Activated T-cell treated with anti-CD3 and anti-CD28 coated beads for 48 hours (primary cell): ENCODE results near the gene RBMS3.
"Not testable (repeated sequence)": the region's sequence is repeated elsewhere in the genome, so short reads cannot be mapped to it uniquely, and the experiment has no call there.

ENCODE experiments used
- DNase-seq: peaks from one replicate; pipeline ENCODE4 v3.0.0-alpha.2; 2020; ENCODE audit warnings: low read depth

Gene RBMS3

DNA sequence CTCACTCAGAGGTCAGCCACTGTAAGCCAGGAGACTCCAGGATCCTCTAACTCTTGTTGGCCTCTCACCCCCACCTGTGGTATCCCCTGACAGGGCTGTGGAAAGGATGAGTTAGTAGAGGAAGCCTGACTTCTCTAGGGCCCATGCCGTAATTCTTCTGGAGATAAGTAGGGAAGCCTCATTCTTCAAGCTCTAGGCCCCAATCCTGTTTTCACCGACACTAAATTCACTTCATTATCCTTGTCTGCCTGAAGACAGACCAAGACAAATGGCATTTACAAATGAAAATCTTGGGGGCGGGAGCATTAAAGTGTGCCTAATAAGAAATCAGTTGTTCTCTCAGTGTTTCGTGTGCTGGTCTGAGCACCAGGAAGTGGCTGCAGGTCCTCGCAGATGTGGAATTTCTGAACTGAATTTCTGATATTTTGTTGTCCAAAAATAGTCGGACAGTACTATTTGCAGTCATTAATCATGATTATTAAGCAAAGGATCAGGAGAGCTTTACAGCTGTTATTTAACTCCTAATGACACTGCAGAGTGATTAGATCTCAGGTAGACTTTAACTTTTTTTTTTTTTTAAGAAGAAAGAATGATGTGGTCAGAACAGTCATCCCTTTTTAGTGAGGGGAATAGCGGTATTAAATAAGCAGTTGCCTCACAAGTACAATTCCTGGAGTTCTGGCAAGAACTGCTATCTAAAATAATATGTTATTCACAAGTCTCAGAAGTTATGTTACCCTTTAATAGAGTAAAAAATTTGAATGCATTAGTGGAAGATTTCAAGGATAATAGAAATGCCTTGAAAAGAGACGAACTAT, 58.4 kb downstream of the RBMS3 start:
- DNase-seq: no peak

DNA sequence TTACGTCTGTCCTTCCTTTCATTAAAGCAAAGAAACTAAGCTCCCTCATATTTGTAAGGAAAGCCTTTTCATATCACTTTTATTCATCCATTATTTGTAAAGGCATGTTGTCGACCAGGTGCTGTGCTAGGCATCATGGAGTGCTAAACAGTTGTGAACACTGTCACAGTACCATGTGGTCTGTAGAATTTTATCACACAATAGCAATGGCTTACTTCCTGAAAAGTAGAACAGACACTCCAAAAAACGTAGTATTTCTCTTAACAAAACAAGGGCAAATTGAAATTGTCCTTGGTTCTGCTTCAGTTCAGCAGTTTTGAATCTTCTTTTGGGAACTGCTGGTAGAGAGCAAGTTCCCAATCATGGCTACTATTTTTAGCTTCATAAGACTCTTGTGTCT, 63.3 kb downstream of the RBMS3 start:
- no peak for DNase-seq

DNA sequence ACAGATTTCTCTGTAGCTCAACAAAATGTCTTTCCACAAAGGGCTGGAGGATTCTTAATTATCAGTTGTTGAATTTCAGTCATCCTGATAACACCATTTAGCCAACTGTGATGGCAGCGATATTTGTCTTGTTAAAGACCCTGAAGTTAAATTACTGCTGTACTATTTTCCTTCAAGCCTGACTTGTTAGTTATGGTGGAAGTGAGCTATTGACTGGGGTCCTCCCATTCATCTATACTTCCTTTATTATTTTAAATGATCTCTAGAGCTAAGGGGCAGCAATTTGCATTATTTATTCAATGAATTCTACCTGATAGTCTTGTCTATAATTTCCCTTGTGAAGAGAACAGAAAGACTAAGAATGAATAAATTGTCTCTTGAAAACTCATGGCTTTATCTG, 64.1 kb downstream of the RBMS3 start:
- DNase-seq: no peak

DNA sequence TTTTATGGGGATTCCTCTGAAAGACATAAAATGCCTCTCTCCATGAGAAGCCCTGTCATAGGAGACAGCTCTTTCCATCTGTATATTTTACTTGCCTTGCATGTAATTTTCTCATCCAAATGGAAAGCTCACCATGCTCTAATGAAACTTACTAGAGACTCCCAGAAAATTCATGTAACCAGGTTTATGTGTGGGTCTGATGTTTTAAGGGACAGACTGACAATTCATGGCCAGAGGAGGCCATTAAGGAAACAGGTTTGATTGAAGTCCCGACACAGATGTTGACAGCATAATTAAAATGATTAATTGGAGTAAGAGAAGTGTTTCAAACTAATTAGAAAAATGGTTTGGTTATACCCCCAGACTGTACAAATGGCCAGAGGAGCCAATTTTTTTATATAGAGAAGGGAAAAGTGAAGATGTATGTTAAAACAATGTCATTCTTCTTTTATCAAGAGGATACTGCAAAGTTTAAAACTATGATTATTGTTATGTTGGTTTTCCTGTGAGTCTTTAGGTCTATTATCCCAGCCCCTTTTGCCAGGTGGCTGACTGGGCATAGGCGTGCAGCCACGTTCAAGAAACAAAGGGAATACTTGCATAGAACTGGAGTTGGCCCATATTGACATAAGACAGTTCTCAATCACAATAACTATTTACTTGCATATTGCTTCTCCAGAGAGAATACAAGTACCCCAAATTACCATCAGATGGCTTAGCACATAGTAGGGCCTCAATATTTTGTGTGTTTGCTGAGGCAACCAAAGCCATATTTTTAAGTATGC, 64.8 kb downstream of the RBMS3 start:
- DNase-seq: no peak

DNA sequence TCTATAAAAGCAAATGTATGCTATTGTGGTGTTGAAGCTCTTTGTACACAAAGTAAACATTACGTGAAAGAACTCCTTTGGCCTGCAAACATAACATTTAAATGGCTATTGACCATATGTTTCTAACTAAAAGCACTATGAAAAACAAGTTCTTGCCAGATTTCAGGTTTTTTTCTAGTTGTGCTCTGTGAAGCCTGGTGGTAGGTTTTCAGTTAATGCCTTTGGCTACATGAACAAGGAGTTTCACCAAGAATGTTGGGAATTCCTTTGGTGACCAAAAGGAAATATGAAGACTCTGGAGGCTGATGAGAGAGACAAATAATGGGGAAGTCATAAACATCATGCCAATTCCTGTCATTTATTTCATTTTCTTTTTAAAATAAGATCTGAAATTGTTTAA, 66.0 kb downstream of the RBMS3 start:
- no peak for DNase-seq

DNA sequence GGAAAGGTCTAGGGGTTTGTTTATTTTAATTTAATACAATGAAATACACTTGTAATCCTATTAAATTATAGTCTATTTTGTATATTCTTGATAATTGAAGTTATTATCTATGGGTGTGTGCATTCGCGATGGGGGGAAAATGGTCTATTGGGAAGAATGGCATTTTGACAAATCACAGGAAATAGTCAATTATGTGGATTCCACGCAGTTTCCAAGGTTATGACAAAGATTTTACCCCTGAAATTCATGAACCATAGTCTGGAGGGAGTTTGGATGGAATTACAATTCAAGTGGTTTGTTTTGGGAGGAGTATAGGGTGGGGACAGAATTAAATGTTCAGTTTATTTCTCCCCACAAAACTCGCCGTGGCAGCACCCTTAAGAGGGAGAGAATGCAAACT, 66.5 kb downstream of the RBMS3 start:
- no peak for DNase-seq

DNA sequence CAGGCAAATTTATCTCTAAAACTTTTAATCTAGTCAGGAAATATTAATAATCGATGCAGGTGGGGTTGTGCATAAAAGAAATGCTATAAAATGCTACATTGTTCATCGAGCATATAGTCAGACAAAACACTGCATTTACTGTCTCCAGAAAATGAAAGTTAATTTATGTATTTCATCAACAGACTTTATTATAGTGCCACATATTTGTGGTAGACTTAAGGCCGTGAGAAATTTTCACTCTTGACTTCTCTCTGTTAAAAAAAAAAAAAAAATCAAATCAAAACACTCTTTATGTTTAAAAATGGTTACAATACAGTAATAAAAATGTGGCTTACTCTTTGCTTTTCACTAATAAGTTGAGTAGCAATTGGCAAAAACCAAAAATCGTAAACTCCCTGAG, 67.4 kb downstream of the RBMS3 start:
- no peak for DNase-seq

DNA sequence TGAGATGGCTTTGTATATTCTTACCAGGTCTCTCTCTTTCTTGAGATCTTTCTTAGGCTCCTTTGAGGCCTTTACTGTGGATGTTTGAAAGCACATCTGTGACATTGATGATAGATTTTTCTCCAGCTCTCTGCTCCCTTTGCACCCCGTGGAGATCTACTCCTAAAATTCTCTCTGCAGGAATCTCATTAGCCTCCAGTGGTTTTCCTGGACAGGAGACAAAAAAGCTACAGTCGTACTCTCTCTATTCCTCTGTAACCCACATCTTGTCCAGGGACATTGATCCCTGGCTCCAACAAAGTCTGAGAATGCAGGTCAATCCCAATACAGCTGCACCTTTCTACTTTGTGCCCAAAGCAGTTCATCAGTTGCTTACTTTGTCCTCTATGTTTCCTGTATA, 68.2 kb downstream of the RBMS3 start:
- no peak for DNase-seq

DNA sequence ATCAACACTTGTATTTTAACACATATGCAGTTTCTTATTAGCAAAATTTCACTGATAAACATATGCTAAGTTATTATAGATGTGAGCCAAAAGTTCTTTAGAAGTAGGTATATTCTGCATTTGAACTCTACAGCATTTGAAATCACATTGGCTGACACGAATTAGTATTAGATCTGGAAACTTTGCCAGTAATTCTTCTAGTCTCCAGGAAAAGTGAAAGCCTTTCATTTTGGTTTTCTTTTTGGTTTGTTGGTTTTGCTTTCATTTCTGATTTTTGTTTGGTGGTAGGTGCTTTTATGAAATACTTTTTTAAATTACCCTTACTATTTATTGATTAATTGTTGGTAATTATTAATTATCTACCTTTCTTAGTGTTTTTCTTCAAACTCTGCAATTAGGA, 72.9 kb downstream of the RBMS3 start:
- DNase-seq: no peak

DNA sequence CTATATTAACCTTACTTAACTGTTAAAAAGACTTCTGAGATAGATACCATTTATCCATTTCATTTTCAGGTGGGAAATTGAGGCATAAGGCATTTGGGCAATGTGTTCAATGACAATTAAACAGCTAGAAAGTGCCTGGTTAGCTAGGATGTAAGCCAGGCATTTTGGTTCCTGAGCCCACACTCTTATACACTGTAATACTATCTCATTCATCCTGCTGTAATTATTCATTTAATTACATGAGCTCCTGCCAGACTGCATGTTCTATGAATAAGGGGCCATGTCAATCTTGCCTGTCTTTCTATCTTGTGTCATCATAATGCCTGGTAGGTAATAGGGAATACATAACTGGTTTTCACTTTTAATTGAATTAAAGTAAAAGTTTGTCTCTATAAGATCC, 74.0 kb downstream of the RBMS3 start:
- no peak for DNase-seq

DNA sequence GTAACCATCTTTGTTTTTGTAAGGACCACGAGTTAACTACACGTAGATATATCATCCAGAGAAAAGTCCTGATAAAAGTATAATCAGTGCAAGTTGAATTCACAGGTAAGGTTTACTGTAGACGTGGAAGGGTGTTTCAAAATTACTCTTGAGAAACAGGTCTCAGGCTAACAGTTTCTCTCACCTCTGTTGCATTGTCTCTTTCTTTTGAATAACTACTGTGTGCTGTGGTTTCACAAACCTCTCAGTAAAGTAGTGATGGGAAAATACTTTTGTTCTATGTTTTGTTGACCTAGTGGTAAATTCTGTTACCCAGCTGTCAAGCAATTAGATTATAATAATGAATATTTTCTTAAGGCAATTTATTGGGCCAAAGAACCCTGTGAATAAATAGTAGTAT, 75.2 kb downstream of the RBMS3 start:
- DNase-seq: no peak

DNA sequence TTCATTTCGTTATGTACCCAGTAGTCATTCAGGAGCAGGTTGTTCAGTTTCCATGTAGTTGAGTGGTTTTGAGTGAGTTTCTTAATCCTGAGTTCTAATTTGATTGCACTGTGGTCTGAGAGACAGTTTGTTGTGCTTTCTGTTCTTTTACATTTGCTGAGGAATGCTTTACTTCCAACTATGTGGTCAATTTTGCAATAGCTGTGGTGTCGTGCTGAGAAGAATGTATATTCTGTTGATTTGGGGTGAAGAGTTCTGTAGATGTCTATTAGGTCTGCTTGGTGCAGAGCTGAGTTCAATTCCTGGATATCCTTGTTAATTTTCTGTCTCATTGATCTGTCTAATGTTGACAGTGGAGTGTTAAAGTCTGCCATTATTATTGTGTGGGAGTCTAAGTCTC, 79.4 kb downstream of the RBMS3 start:
- not testable (repeated sequence) for DNase-seq

DNA sequence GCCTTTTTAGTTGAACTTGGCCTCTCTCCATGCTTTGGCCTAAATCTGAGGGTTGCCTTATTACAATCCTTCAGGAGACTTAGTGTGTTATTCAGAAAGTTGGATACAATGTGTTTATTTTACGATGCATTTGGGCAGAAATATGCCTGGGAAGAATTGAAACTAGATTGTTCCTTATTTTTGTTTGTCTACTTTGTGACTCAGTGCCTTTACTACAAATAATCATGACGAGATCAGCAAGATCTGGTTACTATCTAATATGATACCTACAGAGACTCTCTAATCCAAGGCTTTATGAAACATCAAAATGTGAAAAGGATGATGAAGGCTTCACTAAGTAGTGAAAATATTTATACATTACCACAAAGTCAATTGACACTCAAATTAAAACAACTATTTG, 82.2 kb downstream of the RBMS3 start:
- no peak for DNase-seq

DNA sequence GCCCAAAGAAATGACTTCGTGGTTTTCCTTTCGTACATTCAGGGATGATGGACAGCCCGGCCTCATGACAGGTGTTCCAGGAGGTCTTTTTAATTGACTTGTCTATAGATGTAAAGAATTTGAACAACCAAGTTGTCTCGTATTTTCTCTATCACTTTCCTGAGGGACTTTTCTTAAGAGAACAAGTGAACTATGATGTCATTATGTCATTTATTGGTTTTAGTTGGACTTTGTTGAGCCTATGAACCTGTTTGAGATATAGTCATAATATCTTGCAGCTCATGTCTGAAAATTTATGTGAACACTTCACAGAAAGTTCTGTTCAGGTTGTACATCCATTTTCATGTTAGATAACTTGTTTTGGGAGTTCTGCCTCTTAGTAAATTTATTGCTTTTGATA, 89.2 kb downstream of the RBMS3 start:
- DNase-seq: no peak

DNA sequence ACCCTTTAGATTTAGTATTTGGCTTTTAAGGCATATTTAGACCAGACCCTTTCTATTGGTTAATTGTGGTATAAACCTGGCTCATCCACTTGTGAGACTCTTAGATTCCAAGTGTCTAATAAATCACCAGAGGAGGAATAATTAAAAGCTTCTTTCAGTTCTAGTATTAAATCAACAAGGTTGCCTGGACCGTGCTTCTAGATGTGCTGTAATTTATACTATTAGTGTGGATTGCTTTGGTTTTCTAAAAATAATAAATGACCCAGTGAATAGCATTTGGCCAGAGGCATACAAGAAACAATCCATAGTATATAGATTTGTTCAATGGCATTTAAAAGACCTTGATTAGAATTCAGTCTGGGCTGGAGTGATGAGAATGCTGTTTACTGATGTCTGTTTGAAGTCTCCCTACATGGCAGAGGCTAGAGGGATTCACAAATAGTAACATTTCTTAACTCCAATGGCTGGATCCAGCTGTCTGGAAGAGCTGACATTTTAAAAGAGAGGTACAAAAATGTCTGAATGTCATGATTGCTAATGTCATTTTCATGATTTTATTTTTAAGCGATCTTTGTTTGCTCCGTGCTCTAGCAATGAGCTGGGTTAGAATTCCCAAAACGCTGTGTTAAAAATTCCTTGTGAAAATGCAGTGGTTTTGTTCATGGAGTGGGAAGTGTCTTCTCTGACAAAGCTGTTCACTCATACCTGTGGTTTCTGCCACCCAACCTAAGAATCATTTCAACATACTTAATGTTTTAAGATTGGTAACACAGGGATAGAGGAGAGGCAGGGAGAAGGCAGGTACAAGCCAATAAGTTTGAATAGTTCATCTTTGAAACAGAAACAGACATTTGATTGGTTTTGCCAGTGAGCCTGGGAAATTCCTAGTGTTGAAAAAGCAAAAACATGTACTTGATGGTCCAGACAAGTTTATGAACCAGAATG, 89.9 kb downstream of the RBMS3 start:
- DNase-seq: no peak

DNA sequence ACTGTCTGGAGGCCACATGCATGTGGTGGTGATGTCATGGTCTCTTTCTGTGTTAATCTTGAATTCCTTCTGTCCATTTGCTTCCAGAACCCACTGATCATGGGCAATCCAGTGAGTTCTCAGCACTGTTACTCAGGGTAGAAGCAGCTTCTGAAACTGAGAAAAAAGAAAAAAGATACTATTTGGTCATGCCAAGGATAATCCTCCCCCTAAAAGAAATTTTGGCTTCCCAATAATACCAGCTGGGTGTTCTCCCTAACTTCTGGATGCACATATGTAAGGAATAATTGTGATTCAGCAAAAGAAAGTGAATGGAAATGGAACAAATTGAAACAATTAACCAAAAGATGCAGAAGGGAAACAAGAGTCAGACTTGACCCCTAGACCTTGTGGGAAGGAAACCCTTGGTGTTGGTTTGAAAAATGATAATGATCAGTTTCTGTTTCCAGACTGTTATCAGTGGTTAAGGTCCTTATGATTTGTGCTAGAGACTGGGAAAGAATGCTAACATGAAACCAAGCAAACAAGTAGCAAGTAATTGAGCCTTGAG, 92.3 kb downstream of the RBMS3 start:
- no peak for DNase-seq

DNA sequence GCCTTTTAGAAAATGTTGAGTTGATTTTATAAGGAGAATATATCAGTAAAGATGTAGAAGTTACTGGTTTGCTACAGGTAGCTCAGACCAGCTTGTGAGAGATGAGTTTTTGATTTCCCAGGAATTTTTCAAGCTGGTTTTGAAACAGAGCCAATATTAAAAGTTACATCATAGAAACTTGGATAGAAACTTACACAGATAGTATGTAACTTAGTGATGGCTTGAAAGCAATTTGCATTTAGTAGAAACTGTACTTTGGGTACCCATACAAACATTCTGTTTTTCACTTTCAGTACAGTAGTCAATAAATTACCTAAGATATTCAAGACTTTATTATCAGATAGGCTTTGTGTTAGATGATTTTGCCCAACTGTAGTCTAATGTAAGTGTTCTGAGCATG, 93.4 kb downstream of the RBMS3 start:
- DNase-seq: no peak

DNA sequence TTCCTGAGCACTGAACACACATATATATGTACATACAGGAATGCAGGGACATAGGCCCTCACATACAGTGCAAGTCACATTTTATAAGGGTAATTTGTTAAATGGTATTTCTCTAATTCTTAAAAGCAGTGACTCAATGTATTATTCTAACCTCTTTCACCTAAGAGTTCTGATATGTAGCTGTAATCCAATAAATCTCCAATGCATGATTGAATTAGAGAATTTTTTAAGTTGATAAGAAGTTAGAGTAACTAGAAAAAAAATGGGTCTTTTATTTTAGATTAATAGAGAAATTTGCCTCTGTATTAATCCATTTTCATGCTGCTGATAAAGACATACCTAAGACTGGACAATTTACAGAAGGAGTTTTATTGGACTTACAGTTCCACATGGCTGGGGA, 98.2 kb downstream of the RBMS3 start:
- no peak for DNase-seq

DNA sequence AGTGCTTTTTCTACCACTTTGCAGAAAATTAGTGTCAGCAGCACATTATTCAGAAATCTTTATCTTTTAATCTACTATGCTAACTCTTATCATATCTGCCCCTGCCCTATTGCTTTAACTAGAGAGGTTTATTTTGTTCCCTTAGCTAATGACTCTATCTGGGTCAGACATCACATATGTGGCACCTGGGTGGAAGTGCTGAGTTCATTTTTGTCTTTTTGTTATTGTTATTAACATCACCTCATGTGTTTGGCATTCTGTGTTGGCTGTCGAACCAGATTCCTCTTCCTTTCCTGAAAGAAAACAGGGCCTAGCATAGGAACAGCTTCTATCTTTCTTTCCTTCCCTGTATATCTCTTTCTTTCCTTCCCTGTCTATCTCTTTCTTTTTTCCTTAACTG, 100.7 kb downstream of the RBMS3 start:
- no peak for DNase-seq

DNA sequence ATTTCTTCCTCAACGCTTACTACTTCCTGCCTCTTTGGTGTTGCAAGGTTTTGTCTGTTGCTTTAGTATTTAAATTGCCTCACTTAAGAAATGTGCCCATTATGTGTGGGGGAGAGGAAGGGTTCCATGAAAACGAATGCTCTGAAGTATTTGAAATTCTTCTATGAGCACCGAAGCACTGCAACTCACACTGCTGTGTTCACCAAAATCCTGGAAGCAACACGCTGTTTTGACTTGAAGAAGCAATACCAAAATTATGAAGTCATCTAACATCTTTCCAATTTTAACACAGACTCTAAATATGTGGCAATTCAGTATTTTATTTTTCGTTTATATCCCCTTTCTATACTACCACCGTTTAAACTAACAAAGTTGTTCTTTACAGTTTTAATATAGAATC, 101.5 kb downstream of the RBMS3 start:
- DNase-seq: no peak

DNA sequence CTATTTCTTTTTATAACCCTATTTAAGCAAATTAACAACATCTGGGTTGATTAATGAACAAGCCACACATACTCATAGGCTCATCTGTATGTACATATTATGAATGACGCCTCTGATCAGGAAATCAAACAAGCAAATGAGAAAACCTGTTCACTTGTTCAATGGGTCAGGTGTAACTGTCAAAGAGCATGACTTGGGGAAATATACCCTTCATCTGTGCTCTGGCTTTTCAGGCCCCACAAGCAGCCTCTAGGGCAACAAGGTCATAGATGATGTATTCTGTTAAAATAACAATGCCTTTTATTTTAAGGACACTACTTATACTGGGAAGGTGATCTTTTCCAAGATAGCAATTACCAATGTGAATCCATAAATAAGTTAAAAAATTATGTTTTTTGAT, 102.0 kb downstream of the RBMS3 start:
- no peak for DNase-seq

DNA sequence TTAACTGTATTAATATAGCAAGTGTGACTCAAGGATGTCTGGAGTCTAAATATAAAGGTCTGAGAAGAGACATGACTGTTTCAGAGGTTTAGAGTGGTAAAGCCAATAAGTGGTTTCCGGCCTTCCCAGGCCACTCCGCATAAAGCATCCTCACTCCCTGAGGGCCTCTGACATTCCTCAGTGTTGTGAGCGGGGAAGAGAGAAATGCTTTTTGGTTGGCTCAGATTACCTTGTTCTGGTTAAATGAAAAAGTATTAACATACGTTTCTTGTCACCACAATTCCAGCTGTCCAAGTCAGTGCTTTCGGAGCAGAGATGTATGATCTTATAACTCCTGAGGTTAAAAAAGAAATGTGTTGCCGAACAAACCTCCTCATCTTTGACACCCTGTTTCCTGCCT, 103.8 kb downstream of the RBMS3 start:
- no peak for DNase-seq
